Choroid plexus epithelial cell (primary cell): ENCODE measurements around the gene KLHL26.

Experiments
- DNase-seq: peaks from one replicate; pipeline ENCODE4 v3.0.0-alpha.2; 2010; ENCODE audit warnings: low read depth
- H3K4me3 ChIP-seq: 2 replicates; pipeline ENCODE4 v1.5.1; 2011; ENCODE audit warnings: low read depth, mild to moderate bottlenecking, control low read depth, low read length, moderate library complexity
- TF ChIP-seq, protein P1 (sequence below): conservative IDR thresholded peaks from 2 replicates; pipeline ENCODE4 v1.5.1; 2011; ENCODE audit warnings: low read depth, mild to moderate bottlenecking, control low read depth, inconsistent platforms, low read length, moderate library complexity

The KLHL26 gene

DNA sequence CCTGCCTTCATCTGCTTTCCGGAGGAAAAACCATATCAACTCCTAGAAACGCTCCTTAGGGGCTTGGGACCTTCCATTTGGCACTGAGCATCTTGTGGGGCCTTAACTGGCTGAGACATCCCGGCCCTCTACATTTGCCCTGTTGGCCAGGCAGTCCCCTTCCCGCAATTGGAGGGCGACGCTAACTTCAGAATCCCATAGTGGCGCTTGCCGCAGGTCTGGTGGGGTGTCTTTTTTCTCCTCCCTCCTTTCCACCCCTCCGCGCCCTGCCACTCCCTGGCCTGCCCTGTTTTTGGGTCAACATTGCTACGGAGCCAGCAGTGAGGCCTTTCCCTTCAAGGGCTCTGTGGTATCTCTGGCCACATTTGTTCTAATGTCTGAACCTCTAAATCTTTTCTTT, 33.1 kb downstream of the KLHL26 start:
- DNase-seq, result no peak
- TF ChIP-seq, protein P1, sequence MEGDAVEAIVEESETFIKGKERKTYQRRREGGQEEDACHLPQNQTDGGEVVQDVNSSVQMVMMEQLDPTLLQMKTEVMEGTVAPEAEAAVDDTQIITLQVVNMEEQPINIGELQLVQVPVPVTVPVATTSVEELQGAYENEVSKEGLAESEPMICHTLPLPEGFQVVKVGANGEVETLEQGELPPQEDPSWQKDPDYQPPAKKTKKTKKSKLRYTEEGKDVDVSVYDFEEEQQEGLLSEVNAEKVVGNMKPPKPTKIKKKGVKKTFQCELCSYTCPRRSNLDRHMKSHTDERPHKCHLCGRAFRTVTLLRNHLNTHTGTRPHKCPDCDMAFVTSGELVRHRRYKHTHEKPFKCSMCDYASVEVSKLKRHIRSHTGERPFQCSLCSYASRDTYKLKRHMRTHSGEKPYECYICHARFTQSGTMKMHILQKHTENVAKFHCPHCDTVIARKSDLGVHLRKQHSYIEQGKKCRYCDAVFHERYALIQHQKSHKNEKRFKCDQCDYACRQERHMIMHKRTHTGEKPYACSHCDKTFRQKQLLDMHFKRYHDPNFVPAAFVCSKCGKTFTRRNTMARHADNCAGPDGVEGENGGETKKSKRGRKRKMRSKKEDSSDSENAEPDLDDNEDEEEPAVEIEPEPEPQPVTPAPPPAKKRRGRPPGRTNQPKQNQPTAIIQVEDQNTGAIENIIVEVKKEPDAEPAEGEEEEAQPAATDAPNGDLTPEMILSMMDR, result no peak
- no peak overlapping the region for H3K4me3 ChIP-seq

DNA sequence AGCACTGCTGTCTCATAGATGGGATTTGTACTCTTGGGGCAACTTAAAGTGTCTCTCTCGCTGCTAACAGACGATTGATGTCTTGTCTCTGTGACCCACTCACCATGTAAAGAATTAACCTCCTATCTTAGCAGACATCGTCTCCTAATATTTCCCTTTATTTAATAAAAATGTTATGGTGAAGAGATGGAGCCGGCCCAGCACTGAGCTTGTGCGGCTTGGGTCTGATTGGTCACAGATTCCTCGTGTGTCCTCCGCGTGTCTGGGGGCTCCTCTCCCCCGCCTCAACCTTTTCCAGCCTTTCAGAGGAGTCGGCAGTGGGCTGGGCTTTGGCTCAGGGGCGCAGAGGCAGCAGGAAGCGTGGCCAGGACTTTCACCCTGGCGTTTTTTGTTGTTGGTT, 33.5 kb downstream of the KLHL26 start:
- no peak overlapping the region for H3K4me3 ChIP-seq
- DNase-seq, result no peak
- TF ChIP-seq, protein P1, result no peak

DNA sequence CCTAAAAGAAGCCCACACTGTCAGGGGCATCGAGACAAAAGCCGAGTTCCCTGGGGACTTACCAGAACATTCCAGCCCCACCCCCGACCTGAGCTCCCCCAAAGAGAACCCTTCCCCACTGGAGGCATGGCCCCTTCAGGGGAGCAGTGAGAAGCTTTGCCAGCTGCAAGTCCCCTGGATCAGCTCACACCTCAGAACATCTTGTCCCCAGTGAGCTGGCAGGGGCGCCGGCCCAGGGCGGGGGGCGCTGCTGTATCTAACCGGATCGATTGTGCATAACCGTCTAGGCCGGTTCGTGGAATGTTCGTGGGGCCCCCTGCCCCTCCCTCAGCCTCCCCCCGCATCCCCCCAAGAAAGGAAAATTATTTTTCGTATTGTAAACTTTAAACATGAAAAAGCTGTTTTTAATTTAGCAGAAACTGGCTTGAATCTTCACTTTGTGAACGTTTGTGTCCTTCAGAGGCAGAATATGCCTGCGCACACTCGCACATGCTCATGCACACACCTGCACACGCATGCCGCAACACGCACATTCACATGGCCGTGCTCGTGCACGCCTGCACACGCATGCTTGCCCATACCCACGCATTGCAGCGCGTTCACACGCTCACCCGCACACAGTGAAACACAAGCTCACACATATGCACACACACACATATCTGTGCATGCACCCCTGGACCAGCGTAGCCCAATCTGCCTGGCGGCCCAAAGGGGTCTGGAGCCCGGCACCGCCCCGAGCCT, 34.6 kb downstream of the KLHL26 start:
- H3K4me3 ChIP-seq, result no peak overlapping the region
- TF ChIP-seq, protein P1, result no peak
- DNase-seq, result no peak

DNA sequence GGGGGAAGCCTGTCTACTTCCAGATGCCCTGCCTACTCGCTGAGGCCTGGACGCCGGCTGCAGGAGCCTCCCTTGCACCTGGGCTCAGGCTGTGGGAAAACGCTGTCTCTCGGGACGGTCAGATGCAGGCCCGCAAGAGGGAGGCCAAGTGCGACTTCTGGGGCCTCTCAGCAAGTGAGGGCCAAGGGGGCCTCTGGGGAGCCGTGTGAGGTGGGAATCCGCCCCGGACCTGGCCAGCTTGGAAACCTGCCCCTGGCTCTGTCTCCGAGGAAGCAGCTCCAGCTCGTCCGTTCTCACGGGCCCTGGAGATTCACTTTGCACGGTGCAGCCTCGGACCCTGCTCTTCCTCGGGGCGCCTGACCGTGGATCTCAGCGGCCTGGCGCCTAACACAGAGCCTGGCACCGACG, 35.2 kb downstream of the KLHL26 start:
- TF ChIP-seq, protein P1, result no peak
- no peak for DNase-seq
- no peak overlapping the region for H3K4me3 ChIP-seq

DNA sequence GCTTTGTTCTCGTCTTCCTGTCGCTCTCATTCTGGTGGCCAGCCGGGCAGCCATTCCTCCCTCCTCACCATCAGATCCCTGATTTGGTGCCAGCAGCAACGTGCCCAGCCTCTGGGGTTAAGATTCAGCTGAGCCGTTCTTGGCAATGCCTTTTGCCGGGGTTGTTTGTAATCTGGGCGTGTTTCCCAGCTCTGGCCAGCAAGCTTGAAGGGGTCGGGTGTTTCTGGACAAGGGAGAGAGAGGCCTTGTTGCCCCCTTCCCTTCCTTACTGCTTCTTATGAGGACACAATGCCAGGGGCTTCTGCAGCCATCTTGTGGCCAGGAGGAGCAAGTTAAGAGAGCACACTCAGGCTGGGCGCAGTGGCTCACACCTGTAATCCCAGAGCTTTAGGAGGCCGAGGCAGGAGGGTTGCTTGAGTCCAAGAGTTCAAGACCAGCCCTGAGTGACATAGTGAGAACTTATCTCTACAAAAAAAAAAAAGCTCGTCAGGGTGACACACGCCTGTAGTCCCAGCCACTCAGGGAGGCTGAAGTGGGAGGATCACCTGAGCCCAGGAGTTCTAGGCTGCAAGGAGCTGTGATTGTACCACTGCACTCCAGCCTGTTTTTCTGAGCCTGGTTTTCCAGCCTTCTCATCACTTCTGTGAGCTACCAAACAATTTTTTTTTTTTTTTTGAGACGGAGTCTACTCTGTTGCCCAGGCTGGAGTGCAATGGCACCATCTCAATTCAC, 35.9 kb downstream of the KLHL26 start:
- peak; percentile 49 for DNase-seq

DNA sequence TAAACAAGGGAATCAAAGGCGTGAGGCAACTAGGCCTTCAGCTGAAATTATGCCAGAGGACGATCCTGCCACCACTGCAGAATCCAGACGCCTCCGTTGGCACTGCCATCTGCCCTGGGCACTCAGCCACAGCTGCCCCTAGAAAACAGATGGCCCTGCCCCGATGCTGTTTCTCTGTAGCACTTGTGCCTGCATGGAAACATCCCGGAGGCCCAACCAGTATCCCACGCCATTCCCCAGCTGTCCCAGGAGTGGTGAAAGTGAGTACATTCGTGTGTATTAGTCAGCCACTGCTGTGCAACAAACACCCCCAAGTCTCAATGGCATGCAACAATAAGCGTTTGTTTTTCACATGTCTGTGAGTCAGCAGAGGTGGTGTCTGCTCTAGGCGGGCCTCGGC, 37.8 kb downstream of the KLHL26 start:
- TF ChIP-seq, protein P1, result no peak
- H3K4me3 ChIP-seq, result no peak overlapping the region
- no peak for DNase-seq

More for the DNA sequence above, 35.9 kb downstream of the KLHL26 start:
- H3K4me3 ChIP-seq, result no peak overlapping the region
- TF ChIP-seq, protein P1, result peak; percentile 50
